Measurements from ENCODE around the gene PIEZO2.

Gene PIEZO2

GRCh38 chr18:11121443-11121849 is 27.9 kb downstream of the PIEZO2 start:
- H3K4me3 ChIP-seq (ENCODE audit: low read length), result no peak overlapping the region
- no peak for TF ChIP-seq CTCF (conservative IDR thresholded peaks at IDR 0.05; ENCODE audit: low read length)
- no peak for DNase-seq (ENCODE audit: low read depth)

- no peak overlapping the region for H3K4me3 ChIP-seq (ENCODE audit: low read length)
- no peak for TF ChIP-seq CTCF (conservative IDR thresholded peaks at IDR 0.05; ENCODE audit: low read length)
- DNase-seq (ENCODE audit: low read depth), result peak; percentile 52
These were observed 29.3 kb downstream of the PIEZO2 start for GRCh38 chr18:11119959-11120587.

- peak; percentile 12 for DNase-seq (ENCODE audit: low read depth)
- no peak for TF ChIP-seq CTCF (conservative IDR thresholded peaks at IDR 0.05; ENCODE audit: low read length)
- no peak overlapping the region for H3K4me3 ChIP-seq (ENCODE audit: low read length)
These were observed 29.8 kb downstream of the PIEZO2 start for GRCh38 chr18:11119550-11119949.

GRCh38 chr18:11118051-11118766 is 31.2 kb downstream of the PIEZO2 start:
- no peak for DNase-seq (ENCODE audit: low read depth)
- H3K4me3 ChIP-seq (ENCODE audit: low read length), result no peak overlapping the region
- TF ChIP-seq CTCF (conservative IDR thresholded peaks at IDR 0.05; ENCODE audit: low read length), result no peak

- TF ChIP-seq CTCF (conservative IDR thresholded peaks at IDR 0.05; ENCODE audit: low read length), result no peak
- H3K4me3 ChIP-seq (ENCODE audit: low read length), result no peak overlapping the region
- DNase-seq (ENCODE audit: low read depth), result no peak
These were observed 34.1 kb downstream of the PIEZO2 start for GRCh38 chr18:11115276-11115675.

GRCh38 chr18:11114653-11115052 is 34.7 kb downstream of the PIEZO2 start:
- DNase-seq (ENCODE audit: low read depth), result no peak
- no peak for TF ChIP-seq CTCF (conservative IDR thresholded peaks at IDR 0.05; ENCODE audit: low read length)
- no peak overlapping the region for H3K4me3 ChIP-seq (ENCODE audit: low read length)

GRCh38 chr18:11113937-11114336 is 35.4 kb downstream of the PIEZO2 start:
- no peak overlapping the region for H3K4me3 ChIP-seq (ENCODE audit: low read length)
- no peak for DNase-seq (ENCODE audit: low read depth)
- TF ChIP-seq CTCF (conservative IDR thresholded peaks at IDR 0.05; ENCODE audit: low read length), result no peak

All from AG10803 (cell line).